Activated T-helper 17 cell treated with anti-CD3 and anti-CD28 coated beads, Interleukin-2, amount 50 U/mL, for 72 hours (primary cell): ENCODE measurements around the gene NCAPG2. TPM values are rescaled to one million over a fixed set of nuclear protein-coding genes. Genes with fewer than 3 reads are reported as not detected.

Experiments used
- ATAC-seq: fragments of 150-1000 bp; cut with Tn5 transposase; replicated peaks from 2 replicates; pipeline ENCODE4 v1.10.0; 2021; ENCODE audit warnings: mild to moderate bottlenecking, moderate library complexity
- H3K27ac Mint-ChIP-seq: one replicate; pipeline ENCODE4 v1.8.0; 2022; ENCODE audit warnings: mixed read lengths
- H3K27me3 Mint-ChIP-seq: one replicate; pipeline ENCODE4 v1.8.0; 2022; ENCODE audit warnings: mixed read lengths
- H3K36me3 Mint-ChIP-seq: one replicate; pipeline ENCODE4 v1.8.0; 2022; ENCODE audit warnings: low read depth, mild to moderate bottlenecking, mixed read lengths
- H3K4me1 Mint-ChIP-seq: one replicate; pipeline ENCODE4 v1.8.0; 2022; ENCODE audit warnings: mixed read lengths
- H3K4me3 Mint-ChIP-seq: one replicate; pipeline ENCODE4 v1.8.0; 2022; ENCODE audit warnings: mild to moderate bottlenecking, mixed read lengths
- H3K9me3 Mint-ChIP-seq: one replicate; pipeline ENCODE4 v1.8.0; 2022; ENCODE audit warnings: mixed read lengths
- total RNA-seq, 2 donors: library from RNA; stranded (reverse); gene quantifications; one replicate each; pipeline ENCODE4 v1.2.3, GENCODE V29; 2022

The NCAPG2 gene
- total RNA-seq, 2 donors from 2014 or later = 129 to 141 TPM

DNA sequence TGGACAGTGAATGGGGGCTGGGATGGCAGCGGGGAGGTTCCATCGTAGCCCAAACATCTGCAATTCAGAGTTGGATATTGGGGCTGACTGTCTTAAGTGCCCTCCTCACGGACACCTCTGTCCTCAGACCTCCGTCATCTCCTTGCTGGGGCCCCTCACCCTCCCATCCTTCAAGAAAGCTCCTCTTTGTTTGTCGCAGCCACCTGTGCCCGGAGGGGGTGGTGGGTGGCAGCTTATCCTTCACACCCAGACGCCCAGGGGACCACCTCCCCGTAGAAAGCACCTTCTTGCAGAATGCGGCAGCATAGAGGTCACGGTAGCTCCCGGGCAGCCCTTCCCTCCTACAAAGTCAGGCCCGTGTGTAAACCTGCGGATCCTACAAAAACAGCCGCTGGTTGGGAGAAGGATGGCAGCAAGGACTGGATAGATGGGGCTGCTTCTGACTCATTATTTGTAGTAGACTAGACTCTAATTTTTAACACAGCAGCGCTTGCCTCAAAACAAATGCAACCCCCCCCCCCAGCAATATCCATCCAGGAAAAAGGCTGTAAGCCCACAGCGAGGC is 115.6 kb downstream of the NCAPG2 start:
- H3K36me3 Mint-ChIP-seq = peaks cover 5% of the 10 kb centered on the region

DNA sequence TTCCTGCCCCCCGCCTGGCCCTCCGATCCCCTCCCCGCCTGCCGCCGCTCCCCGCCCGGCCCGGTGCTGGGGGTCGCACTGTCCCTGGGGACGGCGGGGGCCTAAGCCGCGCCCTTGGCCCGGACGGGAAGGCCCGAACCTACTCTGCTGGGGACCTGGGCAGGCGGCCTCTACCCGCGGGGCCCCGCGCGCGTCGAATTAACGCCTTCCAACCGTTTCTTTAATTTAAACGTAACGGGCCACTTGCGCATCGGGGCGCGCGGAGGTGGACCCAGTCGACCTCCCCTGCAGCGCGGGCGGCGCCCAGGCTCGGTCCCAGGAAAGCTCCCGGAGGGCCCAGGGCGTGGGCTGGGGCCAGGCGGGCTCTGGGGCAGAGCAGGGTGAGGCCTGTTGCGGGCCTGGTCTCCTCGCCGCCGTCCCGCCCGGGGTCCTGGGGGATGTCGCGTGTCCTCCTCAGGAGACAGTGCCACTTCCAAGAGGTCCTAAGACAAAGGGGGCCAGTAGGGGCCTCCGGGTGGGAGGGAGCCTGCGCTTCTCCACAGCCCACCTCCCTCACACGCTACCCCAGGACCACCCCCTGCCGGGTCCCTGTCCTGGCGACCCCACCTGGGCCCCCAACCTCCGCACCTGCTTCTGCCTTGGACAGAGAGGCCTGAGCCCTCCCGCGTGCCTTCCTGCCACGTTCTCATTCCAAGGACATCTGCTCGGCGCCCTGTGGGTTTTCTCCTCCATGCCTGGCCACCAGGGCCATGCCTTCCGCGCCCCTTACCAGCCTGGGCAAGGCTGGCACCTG is 116.3 kb downstream of the NCAPG2 start:
- H3K27me3 Mint-ChIP-seq = peaks cover 29% of the 10 kb centered on the region
- H3K36me3 Mint-ChIP-seq = peaks cover 5% of the 10 kb centered on the region
- no peaks in the 10 kb centered on the region for H3K9me3 Mint-ChIP-seq
- H3K4me1 Mint-ChIP-seq = no peaks in the 10 kb centered on the region
- no peak overlapping the region for H3K27ac Mint-ChIP-seq
- H3K4me3 Mint-ChIP-seq = peak overlapping the region; percentile 53
- peak; percentile 12 for ATAC-seq

More for the DNA sequence above, 115.6 kb downstream of the NCAPG2 start:
- H3K9me3 Mint-ChIP-seq = no peaks in the 10 kb centered on the region
- H3K4me3 Mint-ChIP-seq = peak overlapping the region; percentile 53
- no peaks in the 10 kb centered on the region for H3K4me1 Mint-ChIP-seq
- peaks cover 23% of the 10 kb centered on the region for H3K27me3 Mint-ChIP-seq
- no peak for ATAC-seq
- no peak overlapping the region for H3K27ac Mint-ChIP-seq

DNA sequence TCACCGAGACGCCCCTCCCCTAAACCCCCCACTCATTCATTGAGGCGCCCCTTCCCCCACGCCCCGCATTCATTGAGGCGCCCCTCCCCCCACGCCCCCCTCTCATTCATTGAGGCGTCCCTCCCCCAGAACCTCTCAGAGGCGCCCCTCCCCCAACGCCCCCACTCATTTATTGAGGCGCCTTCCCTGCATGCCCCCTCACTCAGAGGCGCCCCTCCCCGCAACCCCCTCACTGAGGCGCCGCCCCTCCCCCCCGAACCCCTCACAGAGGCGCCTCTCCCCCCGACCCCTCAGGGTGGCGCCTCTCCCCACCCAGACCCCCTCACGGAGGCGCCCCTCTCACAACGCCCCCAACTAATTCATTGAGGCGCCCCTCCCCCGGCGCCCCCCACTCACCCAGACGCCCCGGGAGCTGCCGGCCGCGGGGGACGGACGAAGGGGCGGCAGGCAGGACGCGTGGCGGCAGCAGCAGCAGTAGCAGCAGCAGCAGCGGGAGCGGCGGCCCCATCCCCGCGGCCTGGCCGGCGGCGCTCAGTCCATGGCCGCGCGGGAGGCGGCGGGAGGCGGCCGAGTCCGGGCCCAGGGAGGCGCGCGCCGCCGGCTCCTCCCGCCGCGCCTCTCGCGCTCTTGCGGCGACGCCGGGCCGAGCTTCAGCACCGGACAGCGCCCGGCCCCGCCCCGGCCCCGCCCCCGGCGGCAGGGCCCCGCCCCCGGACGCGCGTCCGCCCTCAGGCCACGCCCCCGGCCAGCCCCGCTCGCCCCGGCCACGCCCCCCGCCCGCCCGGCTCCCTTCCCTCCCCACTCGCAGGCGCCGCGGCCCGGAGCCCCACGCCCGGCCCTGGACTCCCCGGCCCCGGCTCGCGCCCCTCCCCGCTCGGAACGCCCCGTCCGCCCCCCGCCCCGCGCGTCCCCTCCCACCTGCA is 117.2 kb downstream of the NCAPG2 start, which contains the start of gene PTPRN2:
TSS of gene PTPRN2 (minus strand) at position 662 of the 923 bp plus-strand sequence.
- H3K9me3 Mint-ChIP-seq = no peaks in the 10 kb centered on the region
- H3K27ac Mint-ChIP-seq = no peak within 1 kb of the TSS
- peaks cover 5% of the 10 kb centered on the region for H3K36me3 Mint-ChIP-seq
- no peaks in the 10 kb centered on the region for H3K4me1 Mint-ChIP-seq
- peak within 1 kb of the TSS; percentile 53 for H3K4me3 Mint-ChIP-seq
- peaks cover 29% of the 10 kb centered on the region for H3K27me3 Mint-ChIP-seq
- peak; percentile 86 for ATAC-seq

DNA sequence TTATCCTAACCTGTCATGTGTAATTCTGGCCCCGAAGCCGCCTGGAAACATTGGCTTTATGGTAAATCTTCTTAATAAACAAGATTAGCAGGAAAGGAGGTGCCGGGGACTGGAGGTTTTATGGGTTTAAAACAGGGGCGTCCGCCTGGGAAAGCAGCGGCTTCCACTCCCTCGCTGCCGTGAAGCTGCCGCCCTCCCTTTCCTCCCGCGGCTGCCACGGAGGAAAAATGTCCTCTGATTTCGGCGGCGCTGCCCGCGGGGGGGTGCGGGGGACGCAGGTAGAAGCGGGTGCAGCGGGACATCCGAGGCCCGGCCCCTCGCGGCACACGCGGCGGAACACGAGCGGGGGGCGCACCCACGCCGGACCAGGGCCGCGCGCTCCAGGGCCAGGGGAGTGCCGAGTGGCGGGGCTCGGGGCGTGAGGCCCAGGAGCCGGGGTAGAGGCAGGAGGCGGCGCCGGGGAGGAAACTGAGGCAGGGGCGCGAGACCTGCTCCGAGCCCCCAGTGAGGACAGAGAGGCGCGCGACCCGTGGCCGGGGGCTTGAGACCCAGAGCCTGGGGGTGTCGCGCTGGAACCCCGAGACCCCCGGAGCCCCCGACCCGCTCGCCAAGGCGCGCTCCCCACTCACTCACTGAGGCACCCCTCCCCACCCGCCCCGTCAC is 118.0 kb downstream of the NCAPG2 start:
- H3K27ac Mint-ChIP-seq = no peak overlapping the region
- ATAC-seq = no peak
- peaks cover 5% of the 10 kb centered on the region for H3K36me3 Mint-ChIP-seq
- peak overlapping the region; percentile 51 for H3K4me3 Mint-ChIP-seq
- no peaks in the 10 kb centered on the region for H3K4me1 Mint-ChIP-seq
- peaks cover 33% of the 10 kb centered on the region for H3K27me3 Mint-ChIP-seq
- no peaks in the 10 kb centered on the region for H3K9me3 Mint-ChIP-seq

DNA sequence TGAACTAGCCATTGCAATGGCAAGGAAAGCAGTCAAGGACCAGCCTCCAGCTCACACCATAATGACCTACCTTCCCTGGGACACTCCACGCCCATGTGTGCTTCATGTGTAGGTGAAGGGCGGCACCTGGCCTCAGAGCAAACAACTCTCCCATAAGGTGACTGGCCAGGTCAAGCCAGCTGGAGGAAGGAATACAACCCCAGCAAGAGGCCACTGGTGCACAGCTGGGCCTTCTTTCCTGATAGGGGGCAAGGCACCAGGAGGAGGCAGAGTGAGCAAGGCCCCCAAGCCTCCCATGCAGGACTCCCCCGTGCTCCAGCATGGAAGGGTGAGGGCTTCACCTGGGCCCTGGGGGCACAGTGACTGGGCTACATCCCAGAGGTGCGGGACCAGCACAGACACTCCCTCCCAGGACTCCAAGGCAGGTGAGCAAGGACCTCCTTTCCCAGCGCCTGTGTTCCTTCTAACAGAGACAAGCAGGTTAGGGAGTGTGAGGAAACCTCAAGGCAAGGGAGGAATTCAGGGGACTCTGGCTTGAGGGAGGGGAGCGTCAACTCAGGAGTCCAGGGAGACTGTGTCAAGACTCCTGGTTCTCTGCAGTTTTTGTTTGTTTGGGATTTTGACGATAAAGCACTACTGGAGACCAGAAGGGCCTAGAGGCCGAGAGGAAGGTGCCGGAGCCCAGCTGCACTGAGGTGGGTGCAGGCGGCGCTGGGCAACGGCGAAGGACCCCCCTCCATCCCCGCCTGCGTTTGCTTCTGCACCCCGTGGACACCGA is 118.7 kb downstream of the NCAPG2 start:
- H3K27ac Mint-ChIP-seq = no peak overlapping the region
- H3K27me3 Mint-ChIP-seq = peaks cover 33% of the 10 kb centered on the region
- ATAC-seq = no peak
- H3K9me3 Mint-ChIP-seq = no peaks in the 10 kb centered on the region
- peak overlapping the region; percentile 51 for H3K4me3 Mint-ChIP-seq
- H3K36me3 Mint-ChIP-seq = peaks cover 5% of the 10 kb centered on the region
- H3K4me1 Mint-ChIP-seq = no peaks in the 10 kb centered on the region

DNA sequence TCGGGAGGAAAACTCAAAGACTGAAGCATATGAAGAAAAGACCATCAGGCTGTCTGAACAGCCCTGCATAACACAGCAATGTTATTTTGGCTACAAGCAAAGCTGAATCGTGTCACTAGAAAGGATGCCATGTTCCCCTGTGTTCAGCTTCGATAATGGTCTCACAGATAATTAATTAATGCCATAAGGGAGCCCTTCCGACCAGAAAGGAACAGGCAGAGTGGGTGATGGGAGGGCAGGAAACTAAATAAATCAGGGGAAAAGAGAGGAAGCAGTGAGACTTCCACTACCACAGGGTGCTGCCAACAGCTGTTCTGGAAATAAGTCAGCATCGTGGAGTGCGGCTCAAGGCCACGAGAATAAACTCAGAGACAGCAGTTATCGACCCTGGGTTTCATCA is 120.2 kb downstream of the NCAPG2 start:
- H3K4me1 Mint-ChIP-seq = no peaks in the 10 kb centered on the region
- H3K9me3 Mint-ChIP-seq = peaks cover 8% of the 10 kb centered on the region
- no peak overlapping the region for H3K4me3 Mint-ChIP-seq
- peaks cover 5% of the 10 kb centered on the region for H3K36me3 Mint-ChIP-seq
- H3K27me3 Mint-ChIP-seq = peaks cover 33% of the 10 kb centered on the region
- H3K27ac Mint-ChIP-seq = no peak overlapping the region
- ATAC-seq = no peak

DNA sequence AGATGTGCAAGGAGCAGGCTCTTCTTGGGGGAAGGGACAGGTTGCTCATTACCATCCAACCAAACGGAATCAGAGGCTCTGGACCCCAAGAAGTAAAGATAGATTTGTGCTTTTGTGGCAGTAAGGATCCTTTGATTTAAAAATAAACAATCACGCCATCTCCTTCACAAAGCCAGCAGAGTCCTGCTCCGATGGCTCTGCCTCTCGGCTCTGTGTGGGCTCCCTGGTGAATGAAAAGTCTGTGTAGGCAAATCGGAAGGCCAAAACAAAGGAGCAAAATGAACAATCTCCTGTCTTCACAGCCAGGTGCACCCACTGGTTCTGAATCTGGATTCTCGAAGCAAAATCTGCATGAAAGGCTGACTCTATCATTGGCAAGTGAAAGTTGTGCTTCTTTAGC is 120.8 kb downstream of the NCAPG2 start:
- Mint-ChIP-seq H3K9me3 (peaks cover 8% of the 10 kb centered on the region), H3K36me3 (peaks cover 5% of the 10 kb centered on the region), H3K4me1 (no peaks in the 10 kb centered on the region), H3K27ac (no peak overlapping the region), H3K4me3 (no peak overlapping the region), H3K27me3 (peaks cover 30% of the 10 kb centered on the region)
- ATAC-seq = no peak

DNA sequence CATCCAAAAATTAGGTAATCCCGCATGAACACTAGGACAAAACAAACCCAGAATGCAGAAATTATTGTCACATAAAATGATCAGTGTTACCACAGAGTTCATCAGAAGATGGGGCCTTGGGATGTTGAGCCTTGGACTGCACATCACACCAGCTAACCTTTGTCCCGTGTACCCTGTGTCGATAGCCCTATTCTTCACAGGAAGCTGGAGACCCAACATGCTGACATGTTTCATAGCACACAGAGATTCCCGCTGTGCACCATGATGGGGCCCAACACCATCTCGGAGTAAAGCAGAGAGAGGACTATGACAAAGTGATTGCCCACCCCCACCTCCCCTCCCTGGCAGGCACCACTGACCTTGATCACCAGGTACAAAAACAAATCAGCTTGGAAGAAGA is 121.5 kb downstream of the NCAPG2 start:
- H3K36me3 Mint-ChIP-seq = peaks cover 5% of the 10 kb centered on the region
- H3K27me3 Mint-ChIP-seq = peaks cover 27% of the 10 kb centered on the region
- ATAC-seq = no peak
- no peaks in the 10 kb centered on the region for H3K4me1 Mint-ChIP-seq
- H3K27ac Mint-ChIP-seq = no peak overlapping the region
- H3K4me3 Mint-ChIP-seq = no peak overlapping the region
- peaks cover 8% of the 10 kb centered on the region for H3K9me3 Mint-ChIP-seq

DNA sequence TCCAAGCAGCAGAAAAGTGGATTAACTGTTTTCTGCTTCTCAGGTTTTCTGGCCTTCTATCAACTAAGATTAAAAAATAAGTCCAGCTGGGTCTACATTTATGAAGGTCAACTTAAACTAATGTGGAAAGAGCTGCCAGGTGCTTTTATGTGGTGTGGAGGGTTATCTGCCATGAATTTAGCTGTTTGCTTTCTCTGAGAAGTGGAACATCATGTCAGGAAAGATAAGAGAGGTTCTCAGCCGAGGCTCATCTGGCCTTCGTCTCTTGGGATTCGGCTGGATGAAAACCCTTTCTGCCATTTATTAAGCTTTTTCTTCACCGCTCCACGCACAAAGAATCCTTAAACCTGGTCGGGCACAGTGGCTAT is 122.5 kb downstream of the NCAPG2 start:
- H3K36me3 Mint-ChIP-seq = peaks cover 5% of the 10 kb centered on the region
- H3K27me3 Mint-ChIP-seq = peaks cover 27% of the 10 kb centered on the region
- H3K27ac Mint-ChIP-seq = no peak overlapping the region
- H3K4me1 Mint-ChIP-seq = no peaks in the 10 kb centered on the region
- no peak overlapping the region for H3K4me3 Mint-ChIP-seq
- peaks cover 8% of the 10 kb centered on the region for H3K9me3 Mint-ChIP-seq
- ATAC-seq = no peak

DNA sequence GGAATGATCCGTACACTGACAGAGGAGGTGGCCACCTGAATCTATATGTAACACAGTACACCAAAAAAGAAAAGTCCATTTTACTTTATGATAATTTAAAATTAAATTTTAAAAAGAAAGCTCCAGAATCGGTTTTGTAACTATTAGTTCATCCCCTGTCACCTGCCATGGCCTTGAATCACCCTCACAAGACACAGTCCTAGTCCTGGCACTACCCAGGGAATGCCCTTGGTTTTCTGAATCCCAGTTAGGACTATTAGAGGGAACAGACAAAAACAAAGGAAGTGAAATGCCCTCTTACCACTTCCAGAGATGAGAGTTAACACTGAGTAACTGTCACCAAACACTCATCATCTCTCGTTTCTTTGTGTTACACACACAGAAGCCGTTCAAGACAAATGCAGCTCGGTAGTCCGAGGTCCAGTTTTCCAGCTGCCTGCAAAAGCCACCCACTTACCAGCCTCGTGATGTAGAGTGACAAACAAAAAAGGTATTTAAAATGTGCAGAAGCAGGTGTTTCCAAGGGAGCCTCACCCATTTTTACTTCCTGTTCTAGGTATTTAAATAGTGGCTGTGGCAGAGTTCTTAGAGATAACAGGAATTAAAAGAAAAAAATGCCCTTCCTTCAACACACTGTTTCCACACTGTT is 123.0 kb downstream of the NCAPG2 start:
- H3K4me3 Mint-ChIP-seq = no peak overlapping the region
- H3K27me3 Mint-ChIP-seq = peaks cover 27% of the 10 kb centered on the region
- no peak for ATAC-seq
- H3K36me3 Mint-ChIP-seq = peaks cover 5% of the 10 kb centered on the region
- H3K4me1 Mint-ChIP-seq = no peaks in the 10 kb centered on the region
- H3K27ac Mint-ChIP-seq = no peak overlapping the region
- H3K9me3 Mint-ChIP-seq = peaks cover 8% of the 10 kb centered on the region

Other genes with a start within 250 kb of the NCAPG2 start
- 1 to 10 TPM in 1 of 2 donors, under 1 TPM in 1; 0.48 to 1.4 TPM for gene PTPRN2, start 117.0 kb downstream of the NCAPG2 start, total RNA-seq
- gene ESYT2, start 124.7 kb upstream of the NCAPG2 start, total RNA-seq = 100 to 1,000 TPM in 1 of 2 donors, 10 to 100 TPM in 1; 63.0 to 119 TPM
- gene DYNC2I1, start 151.8 kb upstream of the NCAPG2 start, total RNA-seq = 10 to 100 TPM; 13.5 to 41.1 TPM